GM18511 (cell line): ENCODE measurements around the gene ZNF148.

Experiments used
- ATAC-seq: cut with Tn5 transposase; IDR thresholded peaks from one replicate; pipeline ENCODE4 v1.9.1; 2021; ENCODE audit warnings: mild to moderate bottlenecking, moderate library complexity; ENCODE audit not compliant: unreplicated experiment

ZNF148 gene

DNA sequence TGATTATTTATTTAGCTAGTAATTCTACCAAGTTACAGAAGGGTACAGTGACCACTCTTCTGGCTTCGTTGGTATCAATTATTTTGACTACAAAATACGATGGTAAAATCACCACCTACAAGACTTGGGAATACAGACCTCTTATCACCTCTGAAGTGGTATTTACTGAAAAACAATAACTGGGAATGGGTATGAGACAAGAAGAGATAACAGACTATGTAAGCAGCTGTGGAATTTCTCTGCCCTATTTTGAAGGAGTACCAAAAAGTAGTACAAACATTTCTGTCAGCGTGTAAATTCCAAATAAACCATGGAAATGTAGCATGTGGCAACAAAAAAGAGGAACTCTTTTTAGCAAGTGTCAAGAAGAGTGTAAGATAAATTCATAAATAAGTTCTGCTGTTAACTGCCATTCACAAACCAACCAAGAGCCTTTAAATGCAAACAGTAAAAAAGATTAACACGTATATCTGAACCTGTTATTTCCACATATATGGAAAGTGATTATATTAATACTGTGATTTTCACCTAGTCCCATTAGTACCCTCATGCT is 85.6 kb downstream of the ZNF148 start:
- ATAC-seq: no peak

DNA sequence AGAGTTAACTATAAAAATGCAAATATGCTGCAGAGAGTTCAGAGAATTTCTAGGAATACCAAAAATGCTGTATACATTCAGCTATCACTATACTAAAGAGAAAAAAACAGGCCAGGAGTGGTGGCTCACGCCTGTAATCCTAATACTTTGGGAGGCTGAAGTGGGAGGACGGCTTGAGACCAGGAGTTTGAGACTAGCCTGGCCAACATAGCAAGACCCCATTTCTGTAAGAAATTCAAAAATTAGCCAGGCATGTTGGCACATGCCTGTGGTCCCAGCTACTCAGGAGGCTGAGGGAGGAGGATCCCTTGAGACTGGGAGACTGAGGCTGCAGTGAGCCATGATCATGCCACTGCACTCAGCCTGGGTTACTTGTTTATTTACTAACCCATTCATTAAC is 87.9 kb downstream of the ZNF148 start:
- ATAC-seq: no peak

DNA sequence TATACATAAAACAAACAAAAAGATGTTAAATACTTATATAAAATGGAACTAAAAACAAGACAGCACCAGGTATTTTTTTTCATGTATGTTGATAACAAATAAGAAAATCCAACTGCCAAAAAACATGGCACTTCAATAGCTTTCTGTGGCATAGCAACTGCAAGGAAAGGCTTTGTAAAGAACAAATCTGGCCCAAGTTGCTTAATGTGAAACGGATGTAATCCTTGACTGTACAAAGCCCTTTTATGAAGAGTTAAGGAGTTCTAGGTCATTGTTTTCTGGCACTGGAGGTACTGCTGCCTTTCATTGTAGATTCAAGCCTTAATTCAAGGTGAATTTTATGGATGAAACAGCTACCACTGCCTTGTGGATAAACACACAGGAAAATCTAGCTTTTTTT is 93.7 kb downstream of the ZNF148 start:
- ATAC-seq: no peak

GRCh38 chr3:125280668-125281361 is 94.3 kb downstream of the ZNF148 start:
- ATAC-seq: no peak

GRCh38 chr3:125278155-125278554 is 97.0 kb downstream of the ZNF148 start:
- ATAC-seq: no peak

- ATAC-seq: no peak
These were observed 104.0 kb downstream of the ZNF148 start for GRCh38 chr3:125271127-125271526.

DNA sequence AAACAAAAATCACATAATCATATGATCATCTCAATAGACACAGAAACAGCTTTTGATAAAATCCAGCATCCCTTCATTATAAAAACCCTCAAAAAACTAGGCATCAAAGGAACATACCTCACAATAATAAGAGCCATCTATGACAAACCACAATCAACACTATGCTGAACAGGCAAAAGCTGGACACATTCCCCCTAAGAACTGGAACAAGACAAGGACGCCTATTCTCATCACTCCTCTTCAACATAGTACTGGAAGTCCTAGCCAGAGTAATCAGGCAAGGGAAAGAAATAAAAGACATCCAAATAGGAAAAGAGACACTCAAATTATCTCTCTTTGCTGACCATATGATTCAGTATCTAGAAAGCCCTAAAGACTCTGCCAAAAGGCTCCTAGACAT is 107.7 kb downstream of the ZNF148 start:
- ATAC-seq: no peak

DNA sequence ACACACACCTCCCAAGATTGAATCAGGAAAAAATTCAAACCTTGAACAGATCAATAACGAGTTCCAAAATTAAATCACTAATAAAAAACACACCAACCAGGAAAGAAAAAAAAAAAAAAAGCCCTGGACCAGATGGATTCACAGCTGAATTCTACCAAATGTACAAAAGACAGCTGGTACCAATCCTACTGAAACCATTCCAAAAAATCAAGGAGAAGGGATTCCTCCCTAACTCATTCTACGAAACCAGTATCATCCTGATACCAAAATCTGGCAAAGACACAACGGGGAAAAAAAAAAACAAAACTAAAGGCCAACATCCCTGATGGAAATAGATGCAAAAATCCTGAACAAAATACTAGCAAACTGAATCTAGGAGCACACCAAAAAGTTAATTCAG is 108.2 kb downstream of the ZNF148 start:
- ATAC-seq: no peak

DNA sequence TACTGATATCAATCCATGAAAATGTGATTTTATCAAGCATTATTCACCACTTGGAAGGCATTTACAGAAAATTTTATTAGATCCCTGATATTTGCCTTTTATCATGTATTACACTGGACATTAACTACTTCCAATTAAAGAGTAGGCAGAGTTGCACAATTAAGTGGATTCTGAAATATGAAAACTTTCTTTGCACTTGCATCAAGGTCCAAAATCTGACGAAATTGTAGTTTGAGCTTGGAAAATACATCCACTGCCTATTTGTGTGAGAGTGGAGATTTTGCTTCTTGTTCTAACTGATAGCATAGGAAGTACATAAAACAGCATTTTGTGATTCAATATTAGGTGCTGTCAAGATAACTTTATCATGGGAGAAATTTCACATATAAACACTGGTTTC is 113.0 kb downstream of the ZNF148 start:
- no peak for ATAC-seq

GRCh38 chr3:125261031-125261430 is 114.1 kb downstream of the ZNF148 start:
- ATAC-seq: no peak

GRCh38 chr3:125260158-125260557 is 115.0 kb downstream of the ZNF148 start:
- ATAC-seq: no peak

GRCh38 chr3:125257536-125257935 is 117.6 kb downstream of the ZNF148 start:
- no peak for ATAC-seq

GRCh38 chr3:125256675-125257074 is 118.5 kb downstream of the ZNF148 start:
- ATAC-seq: no peak

GRCh38 chr3:125250973-125251372 is 124.2 kb downstream of the ZNF148 start:
- ATAC-seq: no peak

DNA sequence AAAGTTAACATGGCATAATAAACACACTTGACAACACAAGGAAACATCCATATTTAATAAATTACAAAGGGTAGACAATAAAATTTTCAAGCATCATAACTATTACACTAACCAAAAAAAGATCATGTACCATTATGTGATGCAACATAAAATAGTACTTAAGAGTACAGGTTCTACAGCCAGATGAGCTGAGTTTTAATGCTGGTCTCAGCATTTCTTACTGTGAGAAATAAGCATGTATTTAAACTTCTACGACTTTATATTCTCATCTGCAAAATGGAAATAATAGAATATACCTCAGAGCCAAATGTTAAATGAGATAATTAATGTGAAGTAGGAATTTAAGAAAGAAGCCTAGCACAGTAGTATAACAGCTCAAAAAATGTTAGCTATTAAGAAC is 128.9 kb downstream of the ZNF148 start:
- no peak for ATAC-seq

- no peak for ATAC-seq
These were observed 129.6 kb downstream of the ZNF148 start for GRCh38 chr3:125245521-125245920.

DNA sequence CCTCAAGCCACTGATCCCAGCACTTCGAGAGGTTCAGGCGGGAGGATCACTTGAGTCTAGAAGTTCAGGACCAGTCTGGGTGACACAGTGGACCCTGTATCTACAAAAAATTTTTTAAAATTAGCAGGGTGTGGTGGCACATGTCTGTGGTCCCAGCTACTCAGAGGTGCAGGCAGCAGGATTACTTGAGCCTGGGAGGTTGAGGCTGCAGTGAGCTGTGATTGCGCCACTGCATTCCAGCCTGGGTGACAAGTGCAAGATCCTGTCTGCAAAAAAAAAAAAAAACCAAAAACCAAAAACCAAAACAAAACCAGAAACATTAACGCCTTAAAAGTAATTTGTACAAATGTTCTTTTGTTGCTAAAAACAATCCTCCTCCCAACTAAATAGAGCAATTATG is 134.6 kb downstream of the ZNF148 start:
- ATAC-seq: no peak

DNA sequence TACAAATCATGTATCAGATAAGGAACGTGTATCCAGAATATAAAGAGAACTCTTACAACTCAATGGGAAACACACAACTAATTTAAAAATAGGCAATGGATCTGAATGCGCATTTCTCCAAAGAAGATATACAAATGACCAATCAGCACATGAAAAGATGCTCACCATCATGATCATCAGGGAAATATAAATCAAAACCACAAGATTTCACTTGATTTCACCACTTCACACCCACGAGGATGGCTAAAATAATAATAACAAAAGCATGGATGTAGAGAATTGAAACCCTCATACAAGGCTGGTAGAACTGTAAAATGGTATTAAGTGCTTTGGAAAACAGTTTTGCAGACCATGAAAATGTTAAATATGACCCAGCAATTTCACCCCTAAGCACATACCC is 135.9 kb downstream of the ZNF148 start:
- ATAC-seq: no peak

DNA sequence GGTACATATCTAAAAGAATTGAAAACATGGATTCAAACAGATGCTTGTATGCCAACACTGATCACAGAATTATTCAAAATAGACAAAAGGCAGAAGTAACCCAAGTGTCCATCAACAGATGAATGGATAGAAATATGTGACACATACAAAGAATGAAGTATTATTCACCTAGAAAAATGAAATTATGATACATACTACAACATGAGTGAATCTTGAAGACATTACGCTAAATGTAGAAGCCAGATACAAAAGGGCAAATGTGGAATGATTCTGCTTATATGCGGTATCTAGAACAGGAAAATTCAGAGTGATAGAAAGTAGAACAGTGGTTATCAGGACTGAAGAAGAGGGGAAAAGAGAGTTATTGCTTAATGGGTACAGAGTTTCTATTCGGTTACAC is 136.4 kb downstream of the ZNF148 start:
- ATAC-seq: no peak

GRCh38 chr3:125236331-125236903 is 138.7 kb downstream of the ZNF148 start:
- ATAC-seq: no peak

GRCh38 chr3:125234831-125235230 is 140.3 kb downstream of the ZNF148 start:
- ATAC-seq: no peak

GRCh38 chr3:125232401-125232800 is 142.7 kb downstream of the ZNF148 start:
- ATAC-seq: no peak

- no peak for ATAC-seq
These were observed 143.2 kb downstream of the ZNF148 start for GRCh38 chr3:125231895-125232294.
